Activated CD4-positive, alpha-beta T cell treated with anti-CD3 and anti-CD28 coated beads, Interleukin-10, Interleukin-2, amounts not matched to agents 100 ng/mL and 50 ng/mL, durations not matched to agents 16 hours and 8 hours (primary cell): ENCODE results near the gene HLTF.
"Not testable (repeated sequence)": the region's sequence is repeated elsewhere in the genome, so short reads cannot be mapped to it uniquely, and the experiment has no call there.

Experiments used
- DNase-seq: peaks from one replicate; pipeline ENCODE4 v3.0.0-alpha.2; 2020

The HLTF gene

GRCh38 chr3:149086232-149086988 is at the start of gene HLTF:
Gene HLTF, minus strand, starts transcription at chr3:149086533. Its CDS starts 197 bp downstream, at chr3:149086336.
- peak; percentile 96 for DNase-seq

- DNase-seq, result no peak
Observed at GRCh38 chr3:149134575-149134974, 48.2 kb upstream of the HLTF start.

GRCh38 chr3:149131589-149131988 is 45.3 kb upstream of the HLTF start:
- peak; percentile 42 for DNase-seq

GRCh38 chr3:149129326-149130205 is 43.2 kb upstream of the HLTF start, which contains the start of gene HPS3:
Gene HPS3, plus strand, starts transcription at chr3:149129638. Its CDS starts 86 bp downstream, at chr3:149129724.
- DNase-seq, result peak; percentile 89

- DNase-seq, result no peak
Observed at GRCh38 chr3:149128821-149129220, 42.5 kb upstream of the HLTF start.

- no peak for DNase-seq
Observed at GRCh38 chr3:149122721-149123578, 36.6 kb upstream of the HLTF start.

- DNase-seq, result peak; percentile 59
Observed at GRCh38 chr3:149120051-149120972, 34.0 kb upstream of the HLTF start.

- DNase-seq, result no peak
Observed at GRCh38 chr3:149119466-149119865, 33.1 kb upstream of the HLTF start.

GRCh38 chr3:149118724-149119123 is 32.4 kb upstream of the HLTF start:
- no peak for DNase-seq

- no peak for DNase-seq
Observed at GRCh38 chr3:149115114-149115513, 28.8 kb upstream of the HLTF start.

- no peak for DNase-seq
Observed at GRCh38 chr3:149114458-149114857, 28.1 kb upstream of the HLTF start.

- no peak for DNase-seq
Observed at GRCh38 chr3:149104484-149104883, 18.2 kb upstream of the HLTF start.

- no peak for DNase-seq
Observed at GRCh38 chr3:149101641-149102040, 15.3 kb upstream of the HLTF start.

GRCh38 chr3:149101154-149101553 is 14.8 kb upstream of the HLTF start:
- DNase-seq, result no peak

GRCh38 chr3:149097987-149098386 is 11.7 kb upstream of the HLTF start:
- DNase-seq, result not testable (repeated sequence)

GRCh38 chr3:149095487-149095886 is 9.2 kb upstream of the HLTF start:
- DNase-seq, result no peak

- DNase-seq, result no peak
Observed at GRCh38 chr3:149091983-149092382, 5.7 kb upstream of the HLTF start.

GRCh38 chr3:149090907-149091306 is 4.6 kb upstream of the HLTF start:
- no peak for DNase-seq

- DNase-seq, result no peak
Observed at GRCh38 chr3:149090461-149090860, 4.1 kb upstream of the HLTF start.

GRCh38 chr3:149089395-149089794 is 3.1 kb upstream of the HLTF start:
- no peak for DNase-seq

GRCh38 chr3:149087208-149087607 is 875 bp upstream of the HLTF start:
- no peak for DNase-seq

- peak; percentile 31 for DNase-seq
Observed at GRCh38 chr3:149085828-149086231, 503 bp downstream of the HLTF start.
